Testis (tissue), 2 donors: ENCODE results near the gene FCER1G.

Source experiments
- POLR2A ChIP-seq: fragments of 450-650 bp; IDR thresholded peaks from one replicate; pipeline ENCODE4 v1.6.1; 2017; ENCODE audit warnings: antibody characterized with exemption, mild to moderate bottlenecking, moderate library complexity
- TF ChIP-seq, protein P1 (sequence below), 3 experiments: fragments of 450-650 bp in 2 of 3; fragments of 200-600 bp in 1 of 3; sonication (generic) in 1 of 3; IDR thresholded peaks; one replicate each; pipeline ENCODE4 v1.5.1; 2016 to 2019; ENCODE audit warnings: antibody characterized with exemption in 3 of 3, mild to moderate bottlenecking in 2 of 3, moderate library complexity in 1 of 3

DNA sequence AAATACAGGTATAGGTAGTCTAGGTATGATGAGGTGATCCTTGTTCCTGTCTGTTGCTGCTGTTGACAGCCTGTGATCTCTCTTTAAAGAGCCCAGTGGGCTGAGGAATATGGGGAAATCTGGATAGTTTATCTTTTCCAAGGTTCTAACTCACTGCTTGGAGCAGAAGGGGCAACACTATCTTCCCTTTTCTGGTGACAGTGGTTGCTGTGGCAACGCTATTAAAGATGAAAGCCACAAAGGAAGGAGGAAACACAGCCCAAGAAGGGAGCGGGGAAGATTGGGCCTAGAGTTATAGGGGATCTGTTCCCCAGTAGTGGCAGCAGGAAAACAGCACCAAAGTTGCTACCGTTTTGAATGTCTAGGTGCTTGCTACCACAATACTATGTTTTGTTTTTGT is 52.2 kb downstream of the FCER1G start:
- TF ChIP-seq, protein P1, sequence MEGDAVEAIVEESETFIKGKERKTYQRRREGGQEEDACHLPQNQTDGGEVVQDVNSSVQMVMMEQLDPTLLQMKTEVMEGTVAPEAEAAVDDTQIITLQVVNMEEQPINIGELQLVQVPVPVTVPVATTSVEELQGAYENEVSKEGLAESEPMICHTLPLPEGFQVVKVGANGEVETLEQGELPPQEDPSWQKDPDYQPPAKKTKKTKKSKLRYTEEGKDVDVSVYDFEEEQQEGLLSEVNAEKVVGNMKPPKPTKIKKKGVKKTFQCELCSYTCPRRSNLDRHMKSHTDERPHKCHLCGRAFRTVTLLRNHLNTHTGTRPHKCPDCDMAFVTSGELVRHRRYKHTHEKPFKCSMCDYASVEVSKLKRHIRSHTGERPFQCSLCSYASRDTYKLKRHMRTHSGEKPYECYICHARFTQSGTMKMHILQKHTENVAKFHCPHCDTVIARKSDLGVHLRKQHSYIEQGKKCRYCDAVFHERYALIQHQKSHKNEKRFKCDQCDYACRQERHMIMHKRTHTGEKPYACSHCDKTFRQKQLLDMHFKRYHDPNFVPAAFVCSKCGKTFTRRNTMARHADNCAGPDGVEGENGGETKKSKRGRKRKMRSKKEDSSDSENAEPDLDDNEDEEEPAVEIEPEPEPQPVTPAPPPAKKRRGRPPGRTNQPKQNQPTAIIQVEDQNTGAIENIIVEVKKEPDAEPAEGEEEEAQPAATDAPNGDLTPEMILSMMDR (IDR thresholded peaks at IDR 0.05): no peak
- TF ChIP-seq POLR2A: no peak
